Mesendoderm (in vitro differentiated cells): ENCODE measurements around the gene HMGN3.

Source experiments
- DNase-seq: peaks from one replicate; pipeline ENCODE4 v3.0.0; 2013
- H2AK5ac ChIP-seq: 2 replicates; pipeline ENCODE4 v1.6.1; 2013; ENCODE audit warnings: low read length, inconsistent platforms
- H2BK120ac ChIP-seq: 2 replicates; pipeline ENCODE4 v1.6.1; 2013; ENCODE audit warnings: low read depth, mild to moderate bottlenecking, low read length, moderate library complexity, mixed read lengths
- H2BK15ac ChIP-seq: replicated peaks from 2 replicates; pipeline ENCODE4 v1.6.1; 2013; ENCODE audit warnings: low read depth, mild to moderate bottlenecking, moderate library complexity
- H2BK5ac ChIP-seq: 2 replicates; pipeline ENCODE4 v1.6.1; 2013; ENCODE audit warnings: low read length, inconsistent platforms
- H3K18ac ChIP-seq: 2 replicates; pipeline ENCODE4 v1.6.1; 2013; ENCODE audit warnings: mild to moderate bottlenecking, low read length, mixed read lengths
- H3K23ac ChIP-seq: one replicate; pipeline ENCODE4 v1.6.1; 2013; ENCODE audit warnings: low read length
- H3K27ac ChIP-seq: 2 replicates; pipeline ENCODE4 v1.5.1; 2013; ENCODE audit warnings: low read depth, mild to moderate bottlenecking, inconsistent platforms, low read length, moderate library complexity
- H3K27me3 ChIP-seq: 2 replicates; pipeline ENCODE4 v1.6.1; 2013; ENCODE audit warnings: low read length, control low read depth, mild to moderate bottlenecking, inconsistent platforms; ENCODE audit not compliant: insufficient read depth, poor library complexity
- H3K36me3 ChIP-seq: 2 replicates; pipeline ENCODE4 v1.6.1; 2013; ENCODE audit warnings: low read length, inconsistent platforms; ENCODE audit not compliant: control insufficient read depth, insufficient read depth
- H3K4ac ChIP-seq: one replicate; pipeline ENCODE4 v1.6.1; 2013; ENCODE audit warnings: low read depth, mild to moderate bottlenecking, low read length, moderate library complexity
- H3K4me1 ChIP-seq: 2 replicates; pipeline ENCODE4 v1.6.1; 2013; ENCODE audit warnings: low read depth, low read length, inconsistent platforms; ENCODE audit not compliant: control insufficient read depth
- H3K4me2 ChIP-seq: 2 replicates; pipeline ENCODE4 v1.6.1; 2013; ENCODE audit warnings: low read length
- H3K4me3 ChIP-seq: 2 replicates; pipeline ENCODE4 v1.5.1; 2013; ENCODE audit warnings: mild to moderate bottlenecking, low read length
- H3K56ac ChIP-seq: one replicate; pipeline ENCODE4 v1.6.1; 2013; ENCODE audit warnings: low read length
- H3K79me1 ChIP-seq: 2 replicates; pipeline ENCODE4 v1.6.1; 2013; ENCODE audit warnings: low read length, inconsistent platforms
- H3K79me2 ChIP-seq: 2 replicates; pipeline ENCODE4 v1.6.1; 2013; ENCODE audit warnings: mild to moderate bottlenecking, low read length; ENCODE audit not compliant: control insufficient read depth, insufficient read depth
- H3K9ac ChIP-seq: 2 replicates; pipeline ENCODE4 v1.6.1; 2013; ENCODE audit warnings: low read length, inconsistent platforms
- H4K5ac ChIP-seq: one replicate; pipeline ENCODE4 v1.6.1; 2013; ENCODE audit warnings: low read length
- H4K8ac ChIP-seq: one replicate; pipeline ENCODE4 v1.6.1; 2013; ENCODE audit warnings: low read depth, mild to moderate bottlenecking, control low read depth, low read length, moderate library complexity
- WGBS: extraction: QIAGEN DNeasy Blood & Tissue Kit; methylation state at CpG from one replicate; pipeline ENCODE4 v1.1.7; 2013; ENCODE audit warnings: low lambda C conversion rate, missing lambda C conversion rate; ENCODE audit not compliant: insufficient coverage; ENCODE audit errors: extremely low coverage; 5-methylcytosine and 5-hydroxymethylcytosine counted together

The HMGN3 gene

GRCh38 chr6:79239536-79240168, 5.2 kb upstream of the HMGN3 start:
- no peak overlapping the region for H3K9ac ChIP-seq
- peaks cover 2% of the 10 kb centered on the region for H3K4me1 ChIP-seq
- H3K36me3 ChIP-seq: no peaks in the 10 kb centered on the region
- no peak overlapping the region for H2BK5ac ChIP-seq
- H4K8ac ChIP-seq: no peak overlapping the region
- H2BK120ac ChIP-seq: no peak overlapping the region
- H3K27me3 ChIP-seq: no peaks in the 10 kb centered on the region
- H3K79me1 ChIP-seq: no peaks in the 10 kb centered on the region
- no peak overlapping the region for H2BK15ac ChIP-seq
- H3K23ac ChIP-seq: no peak overlapping the region
- H3K56ac ChIP-seq: no peak overlapping the region
- no peak overlapping the region for H2AK5ac ChIP-seq
- no peak overlapping the region for H4K5ac ChIP-seq
- no peak overlapping the region for H3K27ac ChIP-seq
- DNase-seq: no peak
- no peak overlapping the region for H3K4me2 ChIP-seq
- no CpG with 5 or more reads among the region's 6 CpGs for WGBS
- no peak overlapping the region for H3K4me3 ChIP-seq
- no peaks in the 10 kb centered on the region for H3K79me2 ChIP-seq
- no peak overlapping the region for H3K4ac ChIP-seq
- no peak overlapping the region for H3K18ac ChIP-seq

DNA sequence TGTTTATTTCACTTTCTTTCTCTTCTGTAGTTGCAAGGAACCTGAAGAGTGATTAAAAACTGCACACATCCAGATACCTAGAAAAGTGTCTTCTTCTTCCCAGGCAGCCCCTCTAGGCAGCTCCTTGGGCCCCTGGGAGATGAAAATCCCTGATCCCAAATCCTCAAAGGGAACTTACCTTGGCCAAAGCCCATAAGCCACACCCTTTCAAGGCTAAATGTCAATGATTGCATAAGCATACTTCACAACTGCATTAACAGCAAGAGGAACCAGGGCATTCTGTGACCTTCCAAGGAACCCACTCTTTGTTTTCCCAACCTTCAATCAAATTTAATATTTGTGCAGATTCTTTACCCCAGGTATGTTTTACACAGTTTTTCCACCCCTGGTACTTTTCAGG, 4.4 kb upstream of the HMGN3 start:
- H3K9ac ChIP-seq: no peak overlapping the region
- H3K23ac ChIP-seq: no peak overlapping the region
- no peak overlapping the region for H3K4ac ChIP-seq
- H3K56ac ChIP-seq: no peak overlapping the region
- H3K27ac ChIP-seq: no peak overlapping the region
- no peak overlapping the region for H2BK5ac ChIP-seq
- H3K4me2 ChIP-seq: no peak overlapping the region
- no peaks in the 10 kb centered on the region for H3K36me3 ChIP-seq
- H2BK15ac ChIP-seq: no peak overlapping the region
- no peak overlapping the region for H4K5ac ChIP-seq
- peaks cover 2% of the 10 kb centered on the region for H3K4me1 ChIP-seq
- no peak for DNase-seq
- H3K4me3 ChIP-seq: no peak overlapping the region
- H3K79me2 ChIP-seq: no peaks in the 10 kb centered on the region
- no peaks in the 10 kb centered on the region for H3K79me1 ChIP-seq
- H3K18ac ChIP-seq: no peak overlapping the region
- H2AK5ac ChIP-seq: no peak overlapping the region
- no peaks in the 10 kb centered on the region for H3K27me3 ChIP-seq
- H4K8ac ChIP-seq: no peak overlapping the region
- no peak overlapping the region for H2BK120ac ChIP-seq

DNA sequence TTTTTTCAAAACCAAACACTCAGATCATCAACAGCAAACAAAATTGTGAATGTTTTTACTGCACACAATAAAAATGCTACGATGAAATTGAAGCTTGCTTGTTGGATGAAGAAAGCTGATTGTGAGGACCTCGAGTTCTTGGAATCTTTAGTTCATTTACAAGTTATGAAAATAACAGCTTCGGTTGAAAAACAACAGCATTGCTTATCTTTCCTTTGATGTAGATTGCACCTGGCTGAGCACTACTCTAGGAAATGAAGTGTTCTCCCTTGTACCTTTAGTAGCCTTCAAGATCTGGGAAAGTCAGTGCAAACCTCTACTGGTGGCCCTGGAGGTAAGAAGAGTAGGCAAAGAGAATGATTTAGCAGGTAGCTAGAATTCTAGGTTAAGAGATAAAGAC, 2.2 kb upstream of the HMGN3 start:
- Histone ChIP-seq H3K56ac (no peak overlapping the region), H4K8ac (no peak overlapping the region)

DNA sequence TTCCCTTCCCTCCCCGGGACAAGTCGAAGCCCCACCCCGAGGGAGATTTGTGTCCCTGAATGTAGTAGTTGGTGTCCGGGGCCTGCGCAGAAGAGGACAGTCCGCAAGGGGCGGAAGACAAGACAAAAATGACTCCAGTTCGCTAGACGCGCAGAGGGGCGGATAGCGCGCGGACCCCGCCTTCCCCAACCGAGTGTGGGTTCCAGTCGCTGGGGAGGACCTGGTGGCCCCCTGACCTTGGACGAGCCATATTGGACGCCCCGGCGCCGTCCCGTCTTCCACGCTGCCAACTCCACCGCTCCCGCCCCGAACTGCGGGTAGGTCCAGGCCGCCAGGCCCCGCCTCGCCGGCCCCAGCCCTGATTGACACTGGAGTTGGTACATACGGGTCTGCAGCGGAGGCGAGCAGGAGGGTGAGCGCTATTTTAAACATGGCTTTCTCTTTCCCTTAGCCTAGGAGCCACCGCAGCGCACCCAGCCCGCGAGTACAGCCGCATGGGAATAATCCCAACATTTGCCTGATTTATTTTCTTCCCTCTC, 802 bp downstream of the HMGN3 start:
- Histone ChIP-seq H3K4ac (peak overlapping the region; percentile 20), H2BK120ac (no peak overlapping the region), H3K4me3 (peak overlapping the region; percentile 96), H3K27ac (peak overlapping the region; percentile 52), H3K27me3 (no peaks in the 10 kb centered on the region), H3K56ac (peak overlapping the region; percentile 97), H3K9ac (peak overlapping the region; percentile 99), H3K79me2 (peaks cover 17% of the 10 kb centered on the region), H3K79me1 (peaks cover 6% of the 10 kb centered on the region), H4K5ac (no peak overlapping the region), H2BK15ac (no peak overlapping the region), H4K8ac (no peak overlapping the region), H3K4me1 (peaks cover 3% of the 10 kb centered on the region), H3K23ac (peak overlapping the region; percentile 72), H3K18ac (peak overlapping the region; percentile 7), H3K36me3 (no peaks in the 10 kb centered on the region), H3K4me2 (peak overlapping the region; percentile 89), H2BK5ac (peak overlapping the region; percentile 61), H2AK5ac (no peak overlapping the region)
- no CpG with 5 or more reads among the region's 41 CpGs for WGBS
- DNase-seq: peak; percentile 95

More for the DNA sequence above, 2.2 kb upstream of the HMGN3 start:
- no CpG with 5 or more reads among the region's 3 CpGs for WGBS
- Histone ChIP-seq H2BK5ac (no peak overlapping the region), H3K18ac (no peak overlapping the region), H3K4me3 (no peak overlapping the region), H3K4me1 (peaks cover 5% of the 10 kb centered on the region), H2AK5ac (no peak overlapping the region), H3K36me3 (no peaks in the 10 kb centered on the region), H3K4ac (no peak overlapping the region), H3K27me3 (no peaks in the 10 kb centered on the region), H3K79me1 (peaks cover 5% of the 10 kb centered on the region), H2BK15ac (no peak overlapping the region), H3K27ac (no peak overlapping the region), H4K5ac (no peak overlapping the region), H3K4me2 (no peak overlapping the region), H3K79me2 (peaks cover 10% of the 10 kb centered on the region), H3K9ac (no peak overlapping the region), H3K23ac (no peak overlapping the region), H2BK120ac (no peak overlapping the region)
- no peak for DNase-seq

DNA sequence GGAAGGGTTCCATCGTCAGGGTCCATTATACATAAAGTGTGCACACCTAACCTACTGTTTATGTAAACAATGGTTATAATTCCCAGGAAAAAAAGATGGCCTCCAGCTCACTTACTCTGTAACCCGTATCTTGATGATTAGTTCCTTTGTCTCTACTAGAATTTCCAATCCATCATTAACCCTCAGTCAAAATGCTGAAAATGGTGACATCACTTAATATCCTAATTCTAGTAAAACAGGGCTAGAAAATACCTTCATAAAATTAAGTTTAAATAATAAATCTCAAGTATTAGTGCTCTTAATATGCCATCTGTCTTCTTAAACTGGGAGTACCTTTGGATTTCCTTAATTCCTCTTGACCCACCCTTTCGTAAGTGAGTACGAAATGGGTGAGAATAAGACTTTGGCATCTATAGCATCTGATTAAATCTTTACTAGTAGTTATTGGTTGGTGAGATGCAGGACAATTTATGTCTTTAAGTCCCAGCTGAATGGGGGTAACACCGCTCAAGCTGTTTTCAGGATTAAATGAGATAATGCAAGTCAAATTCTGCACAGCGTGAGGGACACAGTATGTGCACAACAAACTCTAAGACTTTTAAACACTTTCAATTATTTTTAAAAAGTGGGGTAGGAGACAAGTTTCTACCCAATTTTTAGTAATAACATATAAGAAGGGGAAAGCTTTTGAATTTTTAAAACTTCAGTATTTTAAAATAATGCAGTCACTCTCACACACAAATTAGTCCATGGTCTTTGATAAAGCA, 1.6 kb downstream of the HMGN3 start:
- Histone ChIP-seq H3K4ac (no peak overlapping the region), H3K79me1 (peaks cover 6% of the 10 kb centered on the region), H3K18ac (no peak overlapping the region), H3K56ac (peak overlapping the region; percentile 97), H3K36me3 (no peaks in the 10 kb centered on the region), H3K4me3 (peak overlapping the region; percentile 96), H4K8ac (no peak overlapping the region), H3K27me3 (no peaks in the 10 kb centered on the region), H2BK5ac (no peak overlapping the region), H3K9ac (peak overlapping the region; percentile 99), H3K4me2 (peak overlapping the region; percentile 14), H3K4me1 (peaks cover 3% of the 10 kb centered on the region), H4K5ac (no peak overlapping the region), H3K27ac (no peak overlapping the region), H3K79me2 (peaks cover 20% of the 10 kb centered on the region), H2AK5ac (no peak overlapping the region), H3K23ac (no peak overlapping the region), H2BK120ac (no peak overlapping the region), H2BK15ac (no peak overlapping the region)
- WGBS: no CpG with 5 or more reads among the region's 6 CpGs
- DNase-seq: no peak
